HEK293 (cell line): ENCODE results near the gene ZYX.
A peak's percentile ranks its signal among the peaks of the same experiment; 100 is the strongest.

Experiments used
- CTCF ChIA-PET: fragments of 350-600 bp; formaldehyde crosslinking; extraction: SDS; loops from one replicate; lab custom pipeline; 2021; ENCODE audit warnings: antibody characterized with exemption; lab: Yijun Ruan, JAX
- POLR2A ChIA-PET: fragments of 300-600 bp; formaldehyde crosslinking; extraction: SDS; loops from one replicate; lab custom pipeline; 2020; ENCODE audit warnings: antibody characterized with exemption, inconsistent platforms; lab: Yijun Ruan, JAX
- H3K27ac ChIP-seq: fragments of 200-500 bp; sonication (Bioruptor generic); 2 replicates; pipeline ENCODE4 v1.5.1; 2014; ENCODE audit warnings: low read depth, low read length, control low read depth, inconsistent platforms; ENCODE audit errors: extremely low read depth
- H3K36me3 ChIP-seq, 2 experiments: fragments of 200-500 bp in 1 of 2; sonication (Bioruptor generic) in 1 of 2; 1 replicate in 1 of 2; 2 replicates in 1 of 2; pipeline ENCODE4 v1.5.1; 2014 to 2017; ENCODE audit warnings: inconsistent platforms in 2 of 2, low read length in 2 of 2; ENCODE audit not compliant: control insufficient read depth in 2 of 2, insufficient read depth in 1 of 2
- H3K4me1 ChIP-seq: fragments of 200-500 bp; sonication (Bioruptor generic); 2 replicates; pipeline ENCODE4 v1.5.1; 2014; ENCODE audit warnings: mild to moderate bottlenecking, low read length, inconsistent platforms; ENCODE audit not compliant: control insufficient read depth, insufficient read depth
- H3K4me3 ChIP-seq: 2 replicates; pipeline ENCODE4 v1.5.1; 2011; ENCODE audit warnings: low read depth, mild to moderate bottlenecking, control low read depth, low read length, moderate library complexity
- H3K9me3 ChIP-seq: fragments of 200-500 bp; sonication (Bioruptor generic); 2 replicates; pipeline ENCODE4 v1.5.1; 2014; ENCODE audit warnings: low read depth, low read length, inconsistent platforms; ENCODE audit not compliant: control insufficient read depth, insufficient read depth
- EGR2 ChIP-seq: fragments of 450-650 bp; formaldehyde crosslinking; IDR thresholded peaks from 2 replicates; pipeline ENCODE4 v1.5.1; 2016; ENCODE audit warnings: low read depth, missing biosample characterization, missing genetic modification characterization
- GLIS2 ChIP-seq: fragments of 450-650 bp; formaldehyde crosslinking; IDR thresholded peaks from 2 replicates; pipeline ENCODE4 v1.5.1; 2016; ENCODE audit warnings: missing biosample characterization, missing genetic modification characterization
- INSM2 ChIP-seq: fragments of 450-650 bp; formaldehyde crosslinking; IDR thresholded peaks from 2 replicates; pipeline ENCODE4 v1.5.1; 2016; ENCODE audit warnings: missing biosample characterization, missing genetic modification characterization
- KLF10 ChIP-seq: fragments of 450-650 bp; IDR thresholded peaks from 2 replicates; pipeline ENCODE4 v1.5.1; 2018; ENCODE audit warnings: missing biosample characterization, mild to moderate bottlenecking, missing genetic modification characterization
- PRDM10 ChIP-seq: fragments of 450-650 bp; formaldehyde crosslinking; IDR thresholded peaks from 2 replicates; pipeline ENCODE4 v1.5.1; 2016; ENCODE audit warnings: missing biosample characterization, missing genetic modification characterization
- RBAK ChIP-seq: fragments of 450-650 bp; formaldehyde crosslinking; IDR thresholded peaks from 2 replicates; pipeline ENCODE4 v1.5.1; 2016; ENCODE audit warnings: missing biosample characterization, missing genetic modification characterization
- REST ChIP-seq: fragments of 450-650 bp; formaldehyde crosslinking; IDR thresholded peaks from 2 replicates; pipeline ENCODE4 v1.5.1; 2016; ENCODE audit warnings: missing biosample characterization, missing genetic modification characterization
- SETDB1 ChIP-seq: IDR thresholded peaks from one replicate; pipeline ENCODE4 v1.6.1; 2017; ENCODE audit warnings: mild to moderate bottlenecking, low read length, moderate library complexity, mixed read lengths; ENCODE audit not compliant: insufficient read length
- SP3 ChIP-seq: fragments of 450-650 bp; formaldehyde crosslinking; IDR thresholded peaks from 2 replicates; pipeline ENCODE4 v1.5.1; 2016; ENCODE audit warnings: missing biosample characterization, missing genetic modification characterization
- WT1 ChIP-seq: fragments of 450-650 bp; formaldehyde crosslinking; IDR thresholded peaks from 2 replicates; pipeline ENCODE4 v1.5.1; 2016; ENCODE audit warnings: missing biosample characterization, missing genetic modification characterization
- ZBTB17 ChIP-seq: fragments of 450-650 bp; formaldehyde crosslinking; IDR thresholded peaks from 2 replicates; pipeline ENCODE4 v1.5.1; 2016; ENCODE audit warnings: missing biosample characterization, missing genetic modification characterization
- ZBTB48 ChIP-seq: fragments of 450-650 bp; formaldehyde crosslinking; IDR thresholded peaks from 2 replicates; pipeline ENCODE4 v1.5.1; 2016; ENCODE audit warnings: missing biosample characterization, missing genetic modification characterization
- ZNF211 ChIP-seq: fragments of 450-650 bp; formaldehyde crosslinking; IDR thresholded peaks from 2 replicates; pipeline ENCODE4 v1.5.1; 2016; ENCODE audit warnings: low read depth, missing biosample characterization, missing genetic modification characterization
- ZNF274 ChIP-seq, 2 experiments: fragments of 200-500 bp in 1 of 2; fragments of 450-650 bp in 1 of 2; sonication (Bioruptor generic) in 1 of 2; formaldehyde crosslinking in 1 of 2; IDR thresholded peaks; 2 replicates each; pipeline versions ENCODE4 v1.5.1 to v1.6.1; 2014 to 2016; ENCODE audit warnings: borderline replicate concordance in 1 of 2, inconsistent platforms in 1 of 2, low read length in 1 of 2, missing biosample characterization in 1 of 2, missing genetic modification characterization in 1 of 2
- ZNF280D ChIP-seq: fragments of 450-650 bp; formaldehyde crosslinking; IDR thresholded peaks from 2 replicates; pipeline ENCODE4 v1.5.1; 2016; ENCODE audit warnings: missing biosample characterization, missing genetic modification characterization
- ZNF416 ChIP-seq: fragments of 450-650 bp; formaldehyde crosslinking; IDR thresholded peaks from 2 replicates; pipeline ENCODE4 v1.5.1; 2016; ENCODE audit warnings: missing biosample characterization, missing genetic modification characterization
- ZNF544 ChIP-seq: fragments of 450-650 bp; formaldehyde crosslinking; IDR thresholded peaks from 2 replicates; pipeline ENCODE4 v1.5.0; 2017; ENCODE audit warnings: missing biosample characterization, missing genetic modification characterization
- ZNF580 ChIP-seq: fragments of 450-650 bp; formaldehyde crosslinking; IDR thresholded peaks from 2 replicates; pipeline ENCODE4 v1.5.1; 2016; ENCODE audit warnings: missing biosample characterization, missing genetic modification characterization
- ZNF629 ChIP-seq: fragments of 450-650 bp; formaldehyde crosslinking; IDR thresholded peaks from 2 replicates; pipeline ENCODE4 v1.5.1; 2017; ENCODE audit warnings: missing biosample characterization, missing genetic modification characterization
- ZNF76 ChIP-seq: fragments of 450-650 bp; formaldehyde crosslinking; IDR thresholded peaks from 2 replicates; pipeline ENCODE4; 2016; ENCODE audit warnings: low read depth, missing biosample characterization, missing genetic modification characterization, borderline replicate concordance
- ZNF777 ChIP-seq: fragments of 450-650 bp; formaldehyde crosslinking; IDR thresholded peaks from 2 replicates; pipeline ENCODE4 v1.5.1; 2017; ENCODE audit warnings: missing biosample characterization, missing genetic modification characterization, borderline replicate concordance
- TF ChIP-seq, protein P1 (sequence below): fragments of 450-650 bp; formaldehyde crosslinking; IDR thresholded peaks from 2 replicates; pipeline ENCODE4 v1.5.1; 2017; ENCODE audit warnings: missing biosample characterization, missing genetic modification characterization

The ZYX gene

DNA sequence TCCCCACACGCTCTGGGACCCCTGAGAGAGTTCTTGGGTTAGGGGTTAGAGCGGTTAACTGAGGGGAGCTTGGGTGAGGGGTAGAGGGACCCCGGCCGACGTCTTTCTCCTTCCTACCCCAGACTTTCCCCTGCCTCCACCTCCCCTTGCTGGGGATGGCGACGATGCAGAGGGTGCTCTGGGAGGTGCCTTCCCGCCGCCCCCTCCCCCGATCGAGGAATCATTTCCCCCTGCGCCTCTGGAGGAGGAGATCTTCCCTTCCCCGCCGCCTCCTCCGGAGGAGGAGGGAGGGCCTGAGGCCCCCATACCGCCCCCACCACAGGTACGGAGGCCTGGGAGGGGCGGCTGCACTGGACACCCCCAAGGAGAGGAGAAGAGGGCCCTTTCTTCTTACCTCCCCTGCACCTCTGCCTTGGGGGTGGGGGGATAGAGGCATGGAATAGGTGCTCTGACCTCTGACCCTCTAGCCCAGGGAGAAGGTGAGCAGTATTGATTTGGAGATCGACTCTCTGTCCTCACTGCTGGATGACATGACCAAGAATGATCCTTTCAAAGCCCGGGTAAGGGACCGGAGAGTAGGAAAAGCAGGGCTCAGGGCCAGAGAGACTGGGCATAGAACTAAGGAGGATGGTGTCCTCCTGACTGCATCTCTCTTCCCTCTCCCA, 1.1 kb downstream of the ZYX start:
- Histone ChIP-seq H3K27ac (no peak overlapping the region; the same call in 1 of the 2 replicates), H3K4me1 (peaks cover 3% of the 10 kb centered on the region; the same call in 1 of the 2 replicates), H3K36me3 (peaks cover 5 to 46% of the 10 kb centered on the region in 2 experiments; a peak in 2 of 3 replicates), H3K4me3 (peak overlapping the region; percentile 85), H3K9me3 (no peaks in the 10 kb centered on the region)
- POLR2A ChIA-PET, result interaction anchor here (0.6 to 3.0 kb wide), 7 partner anchors 10 to 1020 kb away, joined by 3 to 10 read pairs (median 4); partner anchors contain the start of genes CASP2 and EPHA1
- CTCF ChIA-PET, result interaction anchor here (0.6 to 1.3 kb wide), 4 partner anchors 32 to 133 kb away, joined by 3 to 4 read pairs (median 4); no protein-coding TSS in a partner anchor
- no peak for TF ChIP-seq REST (tag by site-specific recombination)
- 0 out of 2 replicates have a peak, but pooled peaks have one; percentile 18 for TF ChIP-seq ZBTB48 (tag by site-specific recombination)
- peak; percentile 32; the same call in 1 of the 2 replicates for TF ChIP-seq EGR2 (tag by site-specific recombination)
- TF ChIP-seq WT1 (tag by site-specific recombination), result no peak
- 0 out of 2 replicates have a peak, but pooled peaks have one; percentile 5 for TF ChIP-seq ZNF629 (tag by site-specific recombination)
- peak; percentile 17; the same call in 1 of the 2 replicates for TF ChIP-seq ZBTB17 (tag by site-specific recombination)
- TF ChIP-seq SETDB1, result no peak
- TF ChIP-seq RBAK, result no peak
- no peak for TF ChIP-seq KLF10
- TF ChIP-seq GLIS2 (tag by site-specific recombination), result no peak
- no peak for TF ChIP-seq ZNF211
- no peak for TF ChIP-seq ZNF580 (tag by site-specific recombination)
- no peak for TF ChIP-seq INSM2 (tag by site-specific recombination)
- peak; percentile 14; the same call in 1 of the 2 replicates for TF ChIP-seq ZNF76 (tag by site-specific recombination)
- TF ChIP-seq ZNF544 (tag by site-specific recombination), result no peak
- TF ChIP-seq ZNF274 (IDR thresholded peaks at IDR 0.05; ENCODE audit: low read length), result no peak
- no peak for TF ChIP-seq ZNF274 (tag by site-specific recombination; IDR thresholded peaks at IDR 0.05; ENCODE audit: borderline replicate concordance)
- no peak for TF ChIP-seq ZNF416
- 0 out of 2 replicates have a peak, but pooled peaks have one; percentile 6 for TF ChIP-seq PRDM10 (tag by site-specific recombination)
- TF ChIP-seq, protein P1, sequence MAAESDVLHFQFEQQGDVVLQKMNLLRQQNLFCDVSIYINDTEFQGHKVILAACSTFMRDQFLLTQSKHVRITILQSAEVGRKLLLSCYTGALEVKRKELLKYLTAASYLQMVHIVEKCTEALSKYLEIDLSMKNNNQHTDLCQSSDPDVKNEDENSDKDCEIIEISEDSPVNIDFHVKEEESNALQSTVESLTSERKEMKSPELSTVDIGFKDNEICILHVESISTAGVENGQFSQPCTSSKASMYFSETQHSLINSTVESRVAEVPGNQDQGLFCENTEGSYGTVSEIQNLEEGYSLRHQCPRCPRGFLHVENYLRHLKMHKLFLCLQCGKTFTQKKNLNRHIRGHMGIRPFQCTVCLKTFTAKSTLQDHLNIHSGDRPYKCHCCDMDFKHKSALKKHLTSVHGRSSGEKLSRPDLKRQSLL (tag by site-specific recombination), result no peak
- TF ChIP-seq ZNF280D (tag by site-specific recombination), result no peak
- TF ChIP-seq ZNF777 (tag by site-specific recombination), result no peak
- TF ChIP-seq SP3, result 0 out of 2 replicates have a peak, but pooled peaks have one; percentile 18
